OCI-LY1 (cell line): Measurements from ENCODE around the gene TLCD2.
"Not testable (repeated sequence)": the region's sequence is repeated elsewhere in the genome, so short reads cannot be mapped to it uniquely, and the experiment has no call there.

Experiments used
- H2AFZ ChIP-seq: fragments of 200-600 bp; sonication (generic), shearing (Covaris generic); 2 replicates; pipeline ENCODE4 v1.6.0; 2014; ENCODE audit warnings: antibody characterized with exemption, mild to moderate bottlenecking, low read length
- H3F3A ChIP-seq: fragments of 200-600 bp; sonication (generic), shearing (Covaris generic); 2 replicates; pipeline ENCODE4 v1.6.0; 2014; ENCODE audit warnings: mild to moderate bottlenecking, antibody characterized with exemption, low read length, moderate library complexity; ENCODE audit not compliant: insufficient read depth
- H3K27ac ChIP-seq: fragments of 200-600 bp; sonication (generic); 2 replicates; pipeline ENCODE4 v1.5.1; 2014; ENCODE audit warnings: low read length, mixed run types, mild to moderate bottlenecking, low read depth; ENCODE audit not compliant: poor library complexity, severe bottlenecking
- H3K27me3 ChIP-seq: fragments of 200-600 bp; sonication (generic); 2 replicates; pipeline ENCODE4 v1.6.0; 2014; ENCODE audit warnings: antibody characterized with exemption, mild to moderate bottlenecking, low read length, moderate library complexity; ENCODE audit not compliant: insufficient read depth
- H3K36me3 ChIP-seq: fragments of 200-600 bp; sonication (generic); 2 replicates; pipeline ENCODE4 v1.6.1; 2014; ENCODE audit warnings: mild to moderate bottlenecking, antibody characterized with exemption, low read length, moderate library complexity, mixed read lengths; ENCODE audit not compliant: insufficient read depth
- H3K4me1 ChIP-seq: fragments of 200-600 bp; sonication (generic); 2 replicates; pipeline ENCODE4 v1.5.1; 2014; ENCODE audit warnings: mild to moderate bottlenecking, low read length, moderate library complexity; ENCODE audit not compliant: insufficient read depth, severe bottlenecking
- H3K4me2 ChIP-seq: fragments of 200-600 bp; sonication (generic), shearing (Covaris generic); 2 replicates; pipeline ENCODE4 v1.6.1; 2014; ENCODE audit warnings: low read length
- H3K4me3 ChIP-seq: fragments of 200-600 bp; sonication (generic); 2 replicates; pipeline ENCODE4 v1.5.1; 2014; ENCODE audit warnings: low read length, low read depth, mild to moderate bottlenecking, mixed read lengths; ENCODE audit not compliant: poor library complexity, severe bottlenecking
- H3K79me2 ChIP-seq: fragments of 200-600 bp; shearing (Covaris generic); 2 replicates; pipeline ENCODE4 v1.6.1; 2016; ENCODE audit warnings: mixed run types, low read length, mixed read lengths; ENCODE audit not compliant: insufficient read depth
- H3K9ac ChIP-seq: fragments of 200-600 bp; sonication (generic), shearing (Covaris generic); 2 replicates; pipeline ENCODE4 v1.6.1; 2014; ENCODE audit warnings: mild to moderate bottlenecking, low read length, mixed read lengths
- H3K9me2 ChIP-seq: fragments of 200-600 bp; sonication (generic), shearing (Covaris generic); 2 replicates; pipeline ENCODE4 v1.6.1; 2014; ENCODE audit warnings: low read depth, mild to moderate bottlenecking, low read length, mixed read lengths
- H3K9me3 ChIP-seq: fragments of 200-600 bp; shearing (Covaris generic); 2 replicates; pipeline ENCODE4 v1.6.1; 2014; ENCODE audit warnings: low read length, mixed read lengths
- H4K20me1 ChIP-seq: fragments of 200-600 bp; sonication (generic), shearing (Covaris generic); 2 replicates; pipeline ENCODE4 v1.6.0; 2016; ENCODE audit warnings: mild to moderate bottlenecking, low read length; ENCODE audit not compliant: insufficient read depth
- EZH2 ChIP-seq: fragments of 200-600 bp; sonication (generic), shearing (Covaris generic); IDR thresholded peaks from 2 replicates; pipeline ENCODE4 v1.8.0; 2017; ENCODE audit warnings: borderline replicate concordance, mixed run types, mild to moderate bottlenecking, antibody characterized with exemption, low read length, moderate library complexity, mixed read lengths
- TF ChIP-seq, protein P1 (sequence below): fragments of 200-600 bp; sonication (generic), shearing (Covaris generic); IDR thresholded peaks from 2 replicates; pipeline ENCODE4 v1.5.1; 2017; ENCODE audit warnings: mild to moderate bottlenecking, antibody characterized with exemption, low read length, moderate library complexity, mixed read lengths

TLCD2 gene

DNA sequence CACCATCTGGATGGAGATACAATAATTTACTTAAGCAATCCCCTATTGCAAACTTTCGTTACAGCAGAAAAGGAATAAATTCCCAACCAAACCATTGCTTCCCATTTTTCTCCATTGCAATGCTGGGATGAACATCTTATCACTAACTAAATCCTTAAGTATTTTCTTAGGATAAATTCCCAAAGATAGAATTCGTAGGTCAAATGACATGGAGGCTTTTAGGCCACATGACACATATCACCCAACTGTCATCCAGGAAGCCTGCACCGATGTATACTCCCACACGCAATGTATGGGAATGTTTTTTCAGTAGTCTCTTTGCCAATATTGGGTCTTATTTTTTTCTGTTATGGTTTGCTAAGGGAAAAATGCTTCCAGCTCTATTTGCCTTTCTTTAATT lies 1.6 kb upstream of the TLCD2 start:
- H3F3A ChIP-seq: 0 out of 2 replicates have a peak, but pooled peaks cover 4% of the 10 kb centered on the region
- H3K4me1 ChIP-seq: peaks cover 15% of the 10 kb centered on the region
- H3K36me3 ChIP-seq: no peaks in the 10 kb centered on the region
- H3K27me3 ChIP-seq: peaks cover 4% of the 10 kb centered on the region; the same call in 1 of the 2 replicates
- TF ChIP-seq, protein P1, sequence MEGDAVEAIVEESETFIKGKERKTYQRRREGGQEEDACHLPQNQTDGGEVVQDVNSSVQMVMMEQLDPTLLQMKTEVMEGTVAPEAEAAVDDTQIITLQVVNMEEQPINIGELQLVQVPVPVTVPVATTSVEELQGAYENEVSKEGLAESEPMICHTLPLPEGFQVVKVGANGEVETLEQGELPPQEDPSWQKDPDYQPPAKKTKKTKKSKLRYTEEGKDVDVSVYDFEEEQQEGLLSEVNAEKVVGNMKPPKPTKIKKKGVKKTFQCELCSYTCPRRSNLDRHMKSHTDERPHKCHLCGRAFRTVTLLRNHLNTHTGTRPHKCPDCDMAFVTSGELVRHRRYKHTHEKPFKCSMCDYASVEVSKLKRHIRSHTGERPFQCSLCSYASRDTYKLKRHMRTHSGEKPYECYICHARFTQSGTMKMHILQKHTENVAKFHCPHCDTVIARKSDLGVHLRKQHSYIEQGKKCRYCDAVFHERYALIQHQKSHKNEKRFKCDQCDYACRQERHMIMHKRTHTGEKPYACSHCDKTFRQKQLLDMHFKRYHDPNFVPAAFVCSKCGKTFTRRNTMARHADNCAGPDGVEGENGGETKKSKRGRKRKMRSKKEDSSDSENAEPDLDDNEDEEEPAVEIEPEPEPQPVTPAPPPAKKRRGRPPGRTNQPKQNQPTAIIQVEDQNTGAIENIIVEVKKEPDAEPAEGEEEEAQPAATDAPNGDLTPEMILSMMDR: no peak
- TF ChIP-seq EZH2: no peak
- H3K4me3 ChIP-seq: no peak overlapping the region
- no peak overlapping the region for H2AFZ ChIP-seq
- H3K9me2 ChIP-seq: no peaks in the 10 kb centered on the region
- H3K4me2 ChIP-seq: no peak overlapping the region
- no peak overlapping the region for H3K27ac ChIP-seq
- H3K9ac ChIP-seq: no peak overlapping the region
- no peaks in the 10 kb centered on the region for H3K79me2 ChIP-seq
- no peaks in the 10 kb centered on the region for H3K9me3 ChIP-seq
- H4K20me1 ChIP-seq: no peaks in the 10 kb centered on the region

DNA sequence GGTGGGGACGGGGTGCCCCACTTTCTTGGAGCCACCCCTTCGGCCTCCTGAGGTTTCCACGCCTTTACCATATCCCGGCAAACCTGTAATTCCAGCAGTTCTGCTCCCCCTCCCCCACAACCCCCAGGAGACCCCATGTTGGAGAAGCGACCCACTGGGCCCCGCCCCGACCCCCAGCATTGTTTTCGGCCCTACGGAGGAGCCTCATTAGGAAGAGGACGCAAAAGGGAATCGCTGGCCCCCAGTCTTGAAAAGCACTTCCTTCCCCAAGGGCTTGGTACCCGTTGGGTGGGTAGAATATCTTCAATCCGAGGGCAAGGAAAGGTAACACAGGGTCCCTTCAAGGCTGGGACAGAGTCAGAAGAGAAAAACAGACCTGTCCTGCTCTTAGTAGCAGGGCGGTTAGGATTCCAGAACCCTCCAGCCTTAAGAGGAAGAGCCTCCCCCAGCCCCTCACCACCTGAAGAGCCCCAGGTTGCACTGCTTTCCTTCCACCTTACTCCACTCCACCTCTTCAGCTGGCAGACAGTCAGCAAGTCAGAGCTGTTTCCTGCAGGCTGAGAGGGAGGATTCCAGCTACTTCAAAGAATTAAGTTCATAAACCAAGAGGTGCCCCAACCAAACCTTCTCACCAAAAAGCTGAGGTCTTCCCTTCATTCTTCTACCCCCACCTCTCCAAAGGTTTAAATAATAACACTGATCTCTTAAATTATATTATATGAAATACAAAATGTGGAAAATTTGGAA lies 803 bp upstream of the TLCD2 start:
- Histone ChIP-seq H3K4me1 (peaks cover 15% of the 10 kb centered on the region), H3K27ac (no peak overlapping the region), H3K27me3 (peaks cover 4% of the 10 kb centered on the region; the same call in 1 of the 2 replicates), H4K20me1 (no peaks in the 10 kb centered on the region), H3K4me2 (no peak overlapping the region), H3K9me2 (no peaks in the 10 kb centered on the region), H3K9me3 (no peaks in the 10 kb centered on the region), H3K9ac (no peak overlapping the region), H3K79me2 (no peaks in the 10 kb centered on the region), H3F3A (0 out of 2 replicates have a peak, but pooled peaks cover 4% of the 10 kb centered on the region), H2AFZ (no peak overlapping the region), H3K36me3 (no peaks in the 10 kb centered on the region), H3K4me3 (no peak overlapping the region)
- TF ChIP-seq, protein P1: no peak
- TF ChIP-seq EZH2: no peak

DNA sequence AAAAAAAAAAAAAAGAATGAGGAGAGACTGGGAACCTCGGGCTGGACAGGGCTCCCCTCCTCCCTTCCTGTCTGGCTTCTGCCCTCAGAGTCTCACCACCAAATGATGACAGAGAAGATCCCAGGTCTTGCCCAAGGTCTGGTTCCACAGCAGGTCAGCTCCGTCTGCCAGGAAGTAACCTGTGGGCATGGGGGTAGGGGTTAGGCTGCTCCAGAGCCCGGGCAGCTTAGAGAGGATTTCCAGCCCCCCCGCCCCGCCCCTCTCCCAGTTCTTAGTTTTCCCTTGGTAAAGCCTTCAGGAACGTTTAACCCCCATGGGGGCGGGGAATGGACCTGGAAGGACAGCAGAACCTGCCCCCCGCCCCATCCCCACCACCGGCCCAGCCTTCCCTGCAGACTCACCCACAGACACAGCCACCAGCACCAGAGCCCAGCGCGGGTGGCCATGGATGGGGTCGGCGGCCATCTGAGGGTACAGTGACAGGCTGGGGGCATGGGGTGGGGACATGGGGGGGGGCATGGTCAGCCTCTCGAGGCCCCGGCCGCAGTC lies 700 bp downstream of the TLCD2 start:
- H2AFZ ChIP-seq: no peak overlapping the region
- H3K4me2 ChIP-seq: no peak overlapping the region
- H3K27ac ChIP-seq: no peak overlapping the region
- peaks cover 4% of the 10 kb centered on the region; the same call in 1 of the 2 replicates for H3K27me3 ChIP-seq
- no peaks in the 10 kb centered on the region for H3K79me2 ChIP-seq
- H3K9me3 ChIP-seq: no peaks in the 10 kb centered on the region
- no peak overlapping the region for H3K4me3 ChIP-seq
- H3K9me2 ChIP-seq: no peaks in the 10 kb centered on the region
- H3K36me3 ChIP-seq: no peaks in the 10 kb centered on the region
- H3K9ac ChIP-seq: no peak overlapping the region
- H3K4me1 ChIP-seq: peaks cover 6% of the 10 kb centered on the region
- TF ChIP-seq EZH2: no peak
- TF ChIP-seq, protein P1: no peak
- H4K20me1 ChIP-seq: no peaks in the 10 kb centered on the region
- 0 out of 2 replicates have a peak, but pooled peaks cover 4% of the 10 kb centered on the region for H3F3A ChIP-seq

DNA sequence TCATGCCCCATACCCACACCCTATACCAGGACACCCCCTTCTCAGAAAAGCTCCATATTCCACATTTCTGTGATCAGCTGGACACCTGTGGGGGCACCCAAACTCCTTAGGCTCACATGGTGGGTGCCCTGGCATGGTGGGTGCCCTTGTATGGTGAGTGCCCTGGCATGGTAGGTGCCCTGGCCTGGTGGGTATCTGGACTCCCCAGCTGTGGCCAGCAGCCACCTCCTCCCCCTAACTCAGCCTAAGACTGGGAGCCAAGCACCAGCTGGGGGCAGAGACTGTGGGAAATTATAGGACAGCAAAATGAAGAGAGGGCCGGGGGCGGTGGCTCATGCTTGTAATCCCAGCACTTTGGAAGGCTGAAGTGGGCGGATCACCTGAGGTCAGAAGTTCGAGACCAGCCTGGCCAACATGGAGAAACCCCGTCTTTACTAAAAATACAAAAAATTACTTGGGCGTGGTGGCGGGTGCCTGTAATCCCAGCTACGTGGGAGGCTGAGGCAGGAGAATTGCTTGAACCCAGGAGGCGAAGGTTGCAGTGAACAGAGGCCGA lies 1.3 kb downstream of the TLCD2 start:
- not testable (repeated sequence) for H3K79me2 ChIP-seq, H2AFZ ChIP-seq, H4K20me1 ChIP-seq, H3K4me3 ChIP-seq, H3F3A ChIP-seq, H3K4me2 ChIP-seq, H3K36me3 ChIP-seq, H3K9me3 ChIP-seq, H3K9ac ChIP-seq, H3K4me1 ChIP-seq, H3K9me2 ChIP-seq, H3K27me3 ChIP-seq, H3K27ac ChIP-seq
